GM12892 (cell line): Measurements from ENCODE around the gene GNPDA2.

ENCODE experiments used
- POLR2A ChIP-seq: IDR thresholded peaks from 2 replicates; pipeline ENCODE4 v1.6.1; 2011; ENCODE audit warnings: low read depth, low read length, control low read depth
- POLR2AphosphoS5 ChIP-seq: IDR thresholded peaks from 2 replicates; pipeline ENCODE4 v1.6.1; 2011; ENCODE audit warnings: low read depth, low read length, control low read depth
- TAF1 ChIP-seq: IDR thresholded peaks from 2 replicates; pipeline ENCODE4 v1.6.1; 2011; ENCODE audit warnings: low read depth, mild to moderate bottlenecking, control low read depth, low read length, borderline replicate concordance

- TF ChIP-seq POLR2AphosphoS5 (no peak), POLR2A (no peak), TAF1 (no peak)
Measured at GRCh38 chr4:44760142-44760898, 34.0 kb upstream of the GNPDA2 start.
